Measurements from ENCODE around the gene WSB1. TPM values are rescaled to one million over a fixed set of nuclear protein-coding genes. Genes with fewer than 3 reads are reported as not detected.

The WSB1 gene
- total RNA-seq, 1 experiment from 2014 or later, result 66.7 TPM

GRCh38 chr17:27345141-27345904 is 51.4 kb downstream of the WSB1 start:
- no peaks in the 10 kb centered on the region for H3K27me3 ChIP-seq (ENCODE audit: control insufficient read depth, insufficient read depth, low read length)
- peak overlapping the region; percentile 34 for H3K4me3 ChIP-seq (ENCODE audit: insufficient read depth, low read depth, low read length)
- peak; percentile 71 for DNase-seq
- no peaks in the 10 kb centered on the region for H3K36me3 ChIP-seq (replicated peaks; ENCODE audit: control insufficient read depth, insufficient read depth, low read length)

DNA sequence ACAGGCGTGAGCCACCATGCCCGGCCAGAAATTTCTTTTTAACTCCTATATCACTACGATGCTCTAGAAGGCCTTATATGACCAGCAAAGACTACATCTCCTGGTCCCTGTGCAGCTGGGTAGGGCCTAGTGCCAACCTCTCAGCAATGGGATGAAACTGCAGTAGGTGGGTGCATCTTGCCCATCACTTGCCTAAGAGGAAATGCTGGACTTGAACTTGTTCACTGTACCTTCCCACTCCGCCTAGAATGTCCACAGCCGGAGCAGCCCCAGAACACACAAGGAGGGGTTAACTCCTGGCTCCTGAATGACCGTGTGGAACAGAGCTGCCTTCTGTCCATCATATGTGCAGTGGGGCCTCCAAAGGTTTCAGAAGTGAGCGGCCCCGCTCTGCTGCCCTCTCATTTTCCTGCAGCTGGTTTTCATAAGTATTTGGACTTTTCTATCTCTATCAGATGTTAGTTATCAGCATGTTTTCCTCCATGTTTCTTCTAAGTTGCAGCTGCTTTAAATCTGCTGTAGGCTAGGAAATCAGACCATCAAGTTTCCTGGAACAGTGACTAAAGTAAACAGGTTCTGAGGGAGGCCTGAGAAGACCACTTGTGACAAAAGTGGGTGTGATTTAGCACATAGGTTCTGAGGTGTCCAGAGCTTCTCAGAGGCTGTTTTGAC is 52.5 kb downstream of the WSB1 start:
- DNase-seq, result no peak
- H3K27me3 ChIP-seq (ENCODE audit: control insufficient read depth, insufficient read depth, low read length), result no peaks in the 10 kb centered on the region
- no peak overlapping the region for H3K4me3 ChIP-seq (ENCODE audit: insufficient read depth, low read depth, low read length)
- H3K36me3 ChIP-seq (replicated peaks; ENCODE audit: control insufficient read depth, insufficient read depth, low read length), result no peaks in the 10 kb centered on the region

DNA sequence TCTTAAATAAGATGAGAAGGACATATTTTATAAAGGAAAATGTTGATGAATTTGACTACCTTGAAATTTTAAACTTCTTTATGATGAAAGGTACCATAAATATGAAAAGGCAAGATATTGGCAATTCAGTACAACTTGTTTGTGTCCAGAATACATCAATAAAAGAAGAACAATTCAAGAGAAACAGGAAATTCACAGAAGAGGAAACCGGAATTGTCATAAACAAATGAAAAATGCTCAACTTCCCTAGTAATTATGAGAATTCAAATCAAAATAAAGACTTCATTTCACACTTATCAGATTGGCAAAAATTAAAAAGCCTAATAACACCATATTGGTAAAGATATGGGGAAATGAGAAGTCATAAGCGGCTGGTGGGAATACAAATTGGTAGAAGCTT is 54.3 kb downstream of the WSB1 start:
- Histone ChIP-seq H3K36me3 (replicated peaks; ENCODE audit: control insufficient read depth, insufficient read depth, low read length) (no peaks in the 10 kb centered on the region), H3K4me3 (ENCODE audit: insufficient read depth, low read depth, low read length) (no peak overlapping the region), H3K27me3 (ENCODE audit: control insufficient read depth, insufficient read depth, low read length) (no peaks in the 10 kb centered on the region)
- no peak for DNase-seq

DNA sequence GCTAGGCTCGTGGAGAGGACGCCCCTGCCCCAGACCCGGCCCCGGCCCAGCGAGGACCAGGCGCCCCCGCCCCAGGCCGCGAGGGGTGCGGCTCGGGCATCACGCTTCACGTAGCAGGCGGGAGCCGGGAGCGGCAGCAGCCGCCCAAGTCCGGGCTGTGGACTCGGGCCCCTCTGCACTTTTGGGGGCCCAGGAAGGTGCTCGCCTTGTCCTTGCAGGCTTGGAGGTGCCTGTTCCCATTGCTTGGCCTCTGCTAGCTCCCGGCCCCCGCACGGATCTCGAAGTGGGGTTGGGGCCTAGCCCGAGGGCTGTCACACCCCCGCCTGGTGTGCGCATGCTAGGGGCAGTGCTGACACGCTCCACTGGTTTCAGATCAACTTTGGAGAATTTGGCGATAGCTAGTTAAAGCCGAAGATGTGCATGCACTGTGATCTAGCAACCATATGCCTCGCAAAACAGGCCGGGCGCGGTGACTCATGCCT is 55.7 kb downstream of the WSB1 start:
- no peaks in the 10 kb centered on the region for H3K36me3 ChIP-seq (replicated peaks; ENCODE audit: control insufficient read depth, insufficient read depth, low read length)
- H3K4me3 ChIP-seq (ENCODE audit: insufficient read depth, low read depth, low read length), result peak overlapping the region; percentile 48
- DNase-seq, result peak; percentile 87
- no peaks in the 10 kb centered on the region for H3K27me3 ChIP-seq (ENCODE audit: control insufficient read depth, insufficient read depth, low read length)

GRCh38 chr17:27351759-27352158 is 57.8 kb downstream of the WSB1 start:
- no peak overlapping the region for H3K4me3 ChIP-seq (ENCODE audit: insufficient read depth, low read depth, low read length)
- DNase-seq, result no peak
- no peaks in the 10 kb centered on the region for H3K36me3 ChIP-seq (replicated peaks; ENCODE audit: control insufficient read depth, insufficient read depth, low read length)
- H3K27me3 ChIP-seq (ENCODE audit: control insufficient read depth, insufficient read depth, low read length), result no peaks in the 10 kb centered on the region

DNA sequence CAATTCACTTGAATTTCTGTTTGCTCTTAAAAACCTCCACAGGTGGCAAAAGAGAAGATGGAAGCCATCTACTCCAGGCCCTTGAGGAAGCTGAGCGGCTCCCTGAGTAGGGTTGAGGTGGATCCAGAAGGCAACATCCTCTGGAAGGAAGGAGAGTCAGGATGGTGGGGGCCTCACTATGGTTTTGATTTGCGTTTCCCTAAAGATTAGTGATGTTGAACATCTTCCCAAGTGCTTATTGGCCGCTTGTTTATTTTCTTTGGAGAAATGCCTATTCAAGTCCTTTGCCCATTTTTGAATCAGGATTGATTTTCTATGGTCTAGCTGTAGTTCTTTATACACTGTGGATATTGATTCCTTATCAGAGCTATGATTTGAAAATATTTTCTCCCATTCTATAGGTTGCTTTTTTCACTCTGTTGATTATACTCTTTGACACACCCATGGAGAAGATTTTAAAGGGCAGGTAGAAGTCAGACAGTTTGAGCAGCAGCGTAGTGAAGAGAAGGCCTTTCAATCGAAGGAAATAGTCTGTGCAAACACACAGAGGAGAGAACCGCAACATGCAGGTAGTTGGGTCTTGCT is 58.6 kb downstream of the WSB1 start:
- Histone ChIP-seq H3K27me3 (ENCODE audit: control insufficient read depth, insufficient read depth, low read length) (no peaks in the 10 kb centered on the region), H3K4me3 (ENCODE audit: insufficient read depth, low read depth, low read length) (no peak overlapping the region; the same call in 1 of the 2 replicates), H3K36me3 (replicated peaks; ENCODE audit: control insufficient read depth, insufficient read depth, low read length) (no peaks in the 10 kb centered on the region)
- DNase-seq, result no peak

DNA sequence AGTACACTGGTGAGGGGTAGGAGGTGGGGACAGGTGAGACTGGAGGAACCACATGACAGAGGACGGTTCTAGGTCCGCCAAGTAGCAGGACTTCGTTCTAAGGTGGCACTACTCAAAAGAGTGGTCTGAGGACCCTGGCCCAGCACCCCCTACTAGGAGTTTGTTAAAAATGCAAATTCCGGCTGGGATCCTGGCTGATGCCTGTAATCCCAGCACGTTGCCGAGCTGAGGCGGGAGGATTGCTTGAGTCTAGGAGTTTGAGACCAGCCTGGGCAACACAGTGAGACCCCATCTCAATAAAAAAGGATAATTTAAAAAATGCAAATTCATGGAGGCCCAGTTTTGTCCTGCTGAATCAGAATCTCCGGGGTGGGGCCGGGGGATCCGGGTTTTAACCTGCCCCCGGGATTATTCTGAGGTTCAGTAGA is 59.1 kb downstream of the WSB1 start:
- Histone ChIP-seq H3K4me3 (ENCODE audit: insufficient read depth, low read depth, low read length) (peak overlapping the region; percentile 81), H3K36me3 (replicated peaks; ENCODE audit: control insufficient read depth, insufficient read depth, low read length) (no peaks in the 10 kb centered on the region), H3K27me3 (ENCODE audit: control insufficient read depth, insufficient read depth, low read length) (no peaks in the 10 kb centered on the region)
- DNase-seq, result peak; percentile 48

GRCh38 chr17:27353461-27354050 is 59.6 kb downstream of the WSB1 start:
- peak; percentile 99 for DNase-seq
- Histone ChIP-seq H3K36me3 (replicated peaks; ENCODE audit: control insufficient read depth, insufficient read depth, low read length) (no peaks in the 10 kb centered on the region), H3K27me3 (ENCODE audit: control insufficient read depth, insufficient read depth, low read length) (no peaks in the 10 kb centered on the region), H3K4me3 (ENCODE audit: insufficient read depth, low read depth, low read length) (peak overlapping the region; percentile 81)

DNA sequence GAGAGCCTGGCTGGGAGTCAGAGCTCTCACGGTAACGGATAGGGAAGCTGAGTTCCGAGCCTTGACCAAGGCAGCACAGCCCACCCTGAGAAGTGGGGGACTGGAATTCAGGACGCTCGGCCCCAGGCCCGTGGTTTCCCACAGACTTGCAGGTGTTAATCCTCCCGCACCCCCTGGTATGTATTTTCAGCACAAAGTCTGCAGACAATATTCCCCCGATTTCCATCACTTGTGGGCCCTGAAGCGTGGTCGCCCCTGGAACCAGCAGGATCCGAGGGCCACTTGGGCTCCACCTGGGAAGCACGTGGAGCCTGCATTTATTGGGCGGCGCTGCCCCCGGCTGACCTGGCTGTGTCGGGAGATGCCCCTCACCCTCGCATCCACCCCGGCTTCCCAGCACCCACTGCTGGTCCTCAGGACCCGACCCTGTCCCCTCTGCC is 60.2 kb downstream of the WSB1 start:
- Histone ChIP-seq H3K4me3 (ENCODE audit: insufficient read depth, low read depth, low read length) (peak overlapping the region; percentile 81), H3K36me3 (replicated peaks; ENCODE audit: control insufficient read depth, insufficient read depth, low read length) (no peaks in the 10 kb centered on the region), H3K27me3 (ENCODE audit: control insufficient read depth, insufficient read depth, low read length) (no peaks in the 10 kb centered on the region)
- DNase-seq, result no peak

DNA sequence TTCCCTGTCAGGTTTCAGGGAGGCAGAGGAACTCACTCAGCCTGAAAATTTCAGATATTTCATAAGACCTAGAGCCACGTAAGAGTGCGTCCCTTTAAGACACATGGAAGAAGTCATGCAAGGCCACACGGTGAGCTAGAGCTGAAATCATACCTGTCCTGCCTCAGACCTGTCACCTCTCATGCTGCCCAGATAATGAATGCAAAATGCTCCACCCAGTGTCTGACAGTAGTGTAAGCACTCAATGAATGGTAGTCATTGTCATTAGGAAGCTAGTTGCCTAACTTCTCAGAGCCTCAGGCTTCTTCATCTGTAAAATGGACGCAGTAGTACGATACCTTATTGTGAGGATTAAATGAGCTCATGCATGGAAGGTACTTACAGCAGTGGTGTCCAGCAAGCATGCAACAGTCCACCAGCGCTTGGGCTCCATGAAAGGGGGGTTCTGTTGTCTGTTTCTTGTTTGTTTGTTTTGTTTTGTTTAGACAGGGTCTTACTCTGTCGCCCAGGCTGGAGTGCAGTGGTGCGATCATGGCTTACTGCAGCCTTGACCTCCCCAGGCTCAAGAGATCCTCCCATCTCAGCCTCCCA is 60.7 kb downstream of the WSB1 start:
- DNase-seq, result no peak
- Histone ChIP-seq H3K4me3 (ENCODE audit: insufficient read depth, low read depth, low read length) (no peak overlapping the region), H3K27me3 (ENCODE audit: control insufficient read depth, insufficient read depth, low read length) (no peaks in the 10 kb centered on the region), H3K36me3 (replicated peaks; ENCODE audit: control insufficient read depth, insufficient read depth, low read length) (no peaks in the 10 kb centered on the region)

DNA sequence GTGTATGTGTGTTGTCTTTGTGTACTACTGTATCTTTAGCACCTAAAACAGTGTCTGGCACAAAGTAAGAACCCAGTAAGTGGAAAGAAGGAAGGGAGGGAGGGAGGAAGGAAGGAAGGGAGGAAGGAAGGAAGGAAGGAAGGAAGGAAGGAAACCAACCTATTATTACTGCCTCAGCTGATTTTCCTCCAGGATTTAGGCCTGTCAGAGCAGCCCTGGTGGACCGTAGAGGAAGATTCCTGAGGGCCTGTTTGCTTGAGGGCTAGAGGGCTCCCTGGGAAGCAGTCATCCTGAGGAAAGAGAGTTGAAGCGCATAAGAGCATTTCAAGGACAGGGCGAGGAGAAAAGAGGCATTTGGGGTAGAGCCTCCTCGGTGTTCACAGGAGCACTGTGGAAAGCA is 61.5 kb downstream of the WSB1 start:
- H3K4me3 ChIP-seq (ENCODE audit: insufficient read depth, low read depth, low read length), result no peak overlapping the region
- DNase-seq, result no peak
- H3K27me3 ChIP-seq (ENCODE audit: control insufficient read depth, insufficient read depth, low read length), result no peaks in the 10 kb centered on the region

DNA sequence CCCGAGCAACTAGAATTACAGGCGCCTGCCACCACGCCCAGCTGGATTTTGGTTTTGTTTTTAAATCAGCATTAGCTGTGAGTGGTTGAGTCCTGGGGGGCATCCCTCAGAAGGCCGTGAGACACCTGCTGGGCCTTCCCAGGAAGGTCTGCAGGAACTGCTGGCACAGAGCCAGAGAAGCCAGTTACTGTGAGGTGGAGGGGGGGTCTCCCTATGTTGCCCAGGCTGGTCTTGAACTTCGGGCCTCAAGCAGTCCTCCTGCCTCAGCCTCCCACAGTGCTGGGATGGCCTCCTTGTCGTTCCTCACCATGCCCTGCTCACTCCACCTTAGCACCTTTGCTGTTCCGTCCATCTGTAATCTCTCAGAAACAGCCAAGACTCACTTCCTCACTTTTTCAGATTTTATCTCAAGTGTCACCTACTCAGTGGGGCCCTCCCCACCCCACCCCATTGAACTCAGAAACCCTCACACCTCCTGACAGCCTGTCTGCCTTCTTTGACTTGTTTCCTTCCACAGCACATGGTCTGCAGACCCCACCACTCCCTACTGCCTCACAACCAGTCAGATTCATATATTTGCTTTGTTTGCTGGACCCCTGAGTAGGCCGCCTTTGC is 62.3 kb downstream of the WSB1 start:
- H3K36me3 ChIP-seq (replicated peaks; ENCODE audit: control insufficient read depth, insufficient read depth, low read length), result no peaks in the 10 kb centered on the region
- H3K27me3 ChIP-seq (ENCODE audit: control insufficient read depth, insufficient read depth, low read length), result no peaks in the 10 kb centered on the region
- H3K4me3 ChIP-seq (ENCODE audit: insufficient read depth, low read depth, low read length), result no peak overlapping the region
- DNase-seq, result no peak

More for the DNA sequence above, 61.5 kb downstream of the WSB1 start:
- H3K36me3 ChIP-seq (replicated peaks; ENCODE audit: control insufficient read depth, insufficient read depth, low read length), result no peaks in the 10 kb centered on the region

DNA sequence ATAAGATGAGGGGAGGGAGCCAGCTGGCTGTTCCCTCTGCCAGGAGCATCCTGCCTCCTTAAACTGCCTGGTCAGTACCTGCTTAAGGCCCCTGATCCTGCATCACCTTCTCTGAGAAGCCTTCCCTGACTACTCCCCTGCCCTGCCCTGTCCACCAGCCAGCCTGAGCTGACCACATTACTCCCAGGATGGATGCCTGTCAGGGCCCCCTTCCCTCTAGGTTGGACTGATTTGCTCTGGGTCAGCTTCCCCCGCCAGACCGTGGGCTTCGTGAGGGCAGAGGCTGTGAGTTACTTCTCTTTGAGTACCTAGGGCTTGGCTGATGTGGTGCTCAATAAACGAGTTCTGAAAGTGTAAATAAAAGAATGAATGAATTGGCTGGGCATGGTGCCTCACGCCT is 63.3 kb downstream of the WSB1 start:
- no peak overlapping the region for H3K4me3 ChIP-seq (ENCODE audit: insufficient read depth, low read depth, low read length)
- H3K27me3 ChIP-seq (ENCODE audit: control insufficient read depth, insufficient read depth, low read length), result no peaks in the 10 kb centered on the region
- no peaks in the 10 kb centered on the region for H3K36me3 ChIP-seq (replicated peaks; ENCODE audit: control insufficient read depth, insufficient read depth, low read length)
- DNase-seq, result no peak

DNA sequence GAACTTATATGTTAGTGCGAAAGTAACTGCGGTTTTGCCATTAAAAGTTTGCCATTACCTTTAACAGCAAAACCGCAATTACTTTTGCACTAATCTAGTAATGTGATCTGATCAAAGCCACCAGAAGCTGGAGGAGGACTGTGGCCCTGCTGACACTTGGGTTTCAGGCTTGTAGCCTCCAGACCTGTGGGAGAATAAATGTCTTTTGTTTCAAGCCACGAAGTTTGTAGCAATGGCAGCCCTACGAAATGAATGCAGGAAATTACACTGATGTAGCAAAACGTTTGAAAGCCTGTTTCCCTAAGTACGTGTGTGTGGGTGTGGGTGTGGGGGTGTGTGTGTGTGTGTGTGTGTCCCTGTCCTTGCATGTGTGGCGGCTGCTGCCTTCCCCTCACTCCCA is 66.6 kb downstream of the WSB1 start:
- no peaks in the 10 kb centered on the region for H3K36me3 ChIP-seq (replicated peaks; ENCODE audit: control insufficient read depth, insufficient read depth, low read length)
- no peaks in the 10 kb centered on the region for H3K27me3 ChIP-seq (ENCODE audit: control insufficient read depth, insufficient read depth, low read length)
- no peak for DNase-seq
- H3K4me3 ChIP-seq (ENCODE audit: insufficient read depth, low read depth, low read length), result no peak overlapping the region

All from H7 (cell line).